ENCODE measurements around the gene LOXL1.

LOXL1 gene

DNA sequence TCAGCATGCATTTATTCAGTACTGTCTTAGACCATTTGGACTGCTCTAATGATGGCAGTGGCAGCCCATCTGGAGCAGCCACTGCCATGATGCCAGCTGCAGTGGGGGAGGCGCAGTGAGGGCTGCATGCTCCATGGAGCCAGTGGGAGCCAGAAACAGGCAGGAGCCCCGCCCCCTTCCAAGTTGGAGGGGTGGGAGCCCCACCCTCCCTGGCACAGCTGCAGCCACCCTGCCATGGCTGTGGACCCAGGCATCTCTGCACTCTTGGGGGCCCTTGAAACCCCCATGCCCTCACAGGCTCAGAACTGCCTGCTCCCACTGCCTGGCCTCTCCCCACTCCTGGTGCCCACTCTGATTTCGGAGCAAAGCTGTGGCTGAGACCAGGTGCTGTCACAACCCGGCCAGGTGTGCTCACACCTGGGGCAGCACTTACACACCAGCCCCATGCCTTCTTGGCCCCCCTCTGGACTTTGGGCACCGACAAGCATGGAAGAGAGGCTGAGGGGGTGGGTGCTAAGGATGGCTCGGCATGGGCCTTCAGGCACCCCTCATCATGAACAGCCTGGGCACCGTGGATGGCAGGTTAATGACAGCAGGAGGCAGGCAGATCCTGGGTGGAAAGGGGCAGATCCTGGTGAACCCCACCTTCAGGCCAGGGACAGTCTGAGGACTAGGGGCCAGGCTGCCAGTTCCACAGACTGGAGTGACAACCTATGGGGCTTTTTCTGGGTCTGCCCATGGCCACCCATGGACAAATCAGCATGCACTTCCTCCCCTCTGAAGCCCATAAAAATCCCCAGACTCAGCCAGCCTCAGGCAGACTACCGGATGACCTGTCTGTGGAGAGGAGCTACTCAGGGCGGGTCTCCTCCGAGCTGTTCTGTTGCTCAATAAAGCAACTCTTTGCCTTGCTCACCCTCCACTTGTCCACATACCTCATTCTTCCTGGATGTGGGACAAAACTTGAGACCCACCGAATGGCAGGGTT, 34.6 kb upstream of the LOXL1 start:
- TF ChIP-seq POLR2A (IDR thresholded peaks at IDR 0.05; ENCODE audit: low read depth, low read length) = no peak
- no peak for DNase-seq (ENCODE audit: insufficient read length, low spot score)
- no peak for FAIRE-seq

- DNase-seq (ENCODE audit: insufficient read length, low spot score) (no peak), FAIRE-seq (no peak)
- no peak for TF ChIP-seq POLR2A (IDR thresholded peaks at IDR 0.05; ENCODE audit: low read depth, low read length)
Measured at GRCh38 chr15:73892446-73893226, 33.6 kb upstream of the LOXL1 start.

- no peak for FAIRE-seq
- TF ChIP-seq POLR2A (IDR thresholded peaks at IDR 0.05; ENCODE audit: low read depth, low read length) = no peak
- no peak for DNase-seq (ENCODE audit: insufficient read length, low spot score)
Measured at GRCh38 chr15:73894133-73894814, 32.0 kb upstream of the LOXL1 start.

DNA sequence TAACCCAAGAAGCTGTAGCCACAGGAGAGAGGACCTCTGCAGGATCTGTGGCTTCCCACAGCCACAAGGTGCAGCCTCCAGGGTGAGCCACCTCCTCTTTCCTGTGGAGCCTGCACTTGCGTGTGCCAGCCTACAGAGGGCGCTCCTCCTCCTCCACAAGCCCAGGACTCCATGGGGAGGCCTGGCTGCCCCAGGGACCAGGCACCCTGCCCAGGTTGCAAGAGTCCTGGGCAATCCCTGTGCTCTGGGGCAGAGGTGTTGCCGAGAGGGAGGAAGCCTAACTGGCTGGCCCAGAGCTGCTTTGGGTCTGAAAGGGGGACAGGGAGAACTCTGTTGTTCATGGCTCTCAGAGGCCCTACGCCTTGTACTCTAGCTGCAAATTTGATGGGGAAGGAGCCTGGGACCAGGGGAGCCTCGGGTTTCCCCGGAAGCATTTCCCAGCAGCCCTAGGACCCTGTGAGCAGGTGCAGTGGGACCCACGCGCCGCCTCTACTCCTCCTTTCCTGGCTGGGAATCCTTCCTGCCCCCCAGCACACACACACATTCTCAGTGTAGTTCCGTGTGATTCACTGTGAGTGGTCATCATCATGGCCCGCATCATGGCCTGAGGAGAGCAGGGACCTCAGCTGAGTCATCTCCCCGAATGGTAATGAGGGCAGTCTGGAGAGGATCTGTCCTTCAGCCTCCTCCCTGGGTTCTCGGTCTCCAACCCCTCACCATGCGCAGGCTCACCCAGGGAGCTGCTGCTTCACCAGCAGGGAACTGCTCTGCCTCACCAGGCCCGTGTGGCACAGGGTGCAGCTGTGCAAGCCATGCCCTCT, 28.6 kb upstream of the LOXL1 start:
- peak; percentile 23 for FAIRE-seq
- DNase-seq (ENCODE audit: insufficient read length, low spot score) = peak; percentile 88
- TF ChIP-seq POLR2A (IDR thresholded peaks at IDR 0.05; ENCODE audit: low read depth, low read length) = peak; percentile 32; the same call in 1 of the 2 replicates

DNA sequence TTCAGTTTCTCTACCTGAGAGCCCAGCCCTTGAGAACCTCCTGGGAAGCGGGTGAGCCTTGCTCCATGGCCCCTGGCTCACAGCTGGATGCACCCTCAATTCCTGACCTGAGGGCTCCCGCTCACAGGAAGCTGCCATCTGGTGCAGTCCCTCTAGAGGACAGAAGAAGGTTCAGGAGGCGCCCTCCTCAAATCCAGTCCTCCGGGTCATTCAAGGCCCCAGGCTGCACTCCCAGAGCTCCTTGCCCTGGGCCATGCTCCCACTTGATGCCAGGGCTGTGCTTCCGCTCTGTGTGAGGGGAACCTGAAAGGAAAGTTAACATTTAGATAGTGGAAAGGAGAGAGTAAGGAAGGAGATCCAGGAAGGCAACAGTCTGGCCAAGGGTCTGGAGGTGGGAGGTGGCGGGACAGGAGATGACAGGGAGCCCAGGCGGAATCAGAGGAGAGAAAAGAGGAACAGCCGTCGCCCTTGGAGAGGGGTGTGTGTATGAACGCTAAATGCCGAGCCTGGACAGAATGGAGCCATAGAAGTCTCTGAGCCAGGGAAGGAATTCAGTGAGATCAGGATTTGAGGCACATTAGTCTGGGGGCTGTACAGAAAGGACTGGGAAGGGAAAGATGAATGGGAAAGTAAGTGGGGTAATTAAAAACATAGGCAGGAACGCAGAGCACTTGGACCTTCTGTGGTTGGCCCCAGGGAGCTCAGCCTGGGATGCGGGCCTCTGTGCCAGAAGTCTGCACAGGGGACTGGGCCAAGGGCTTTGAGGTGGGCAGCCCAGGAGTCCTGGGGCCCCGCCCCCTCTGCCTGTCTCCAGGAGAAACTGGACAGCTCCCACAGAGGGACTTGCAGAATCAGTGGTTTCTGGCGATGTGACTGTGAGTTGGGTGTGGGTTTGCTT, 26.8 kb upstream of the LOXL1 start:
- FAIRE-seq (no peak), DNase-seq (ENCODE audit: insufficient read length, low spot score) (no peak)
- TF ChIP-seq POLR2A (IDR thresholded peaks at IDR 0.05; ENCODE audit: low read depth, low read length) = no peak

DNA sequence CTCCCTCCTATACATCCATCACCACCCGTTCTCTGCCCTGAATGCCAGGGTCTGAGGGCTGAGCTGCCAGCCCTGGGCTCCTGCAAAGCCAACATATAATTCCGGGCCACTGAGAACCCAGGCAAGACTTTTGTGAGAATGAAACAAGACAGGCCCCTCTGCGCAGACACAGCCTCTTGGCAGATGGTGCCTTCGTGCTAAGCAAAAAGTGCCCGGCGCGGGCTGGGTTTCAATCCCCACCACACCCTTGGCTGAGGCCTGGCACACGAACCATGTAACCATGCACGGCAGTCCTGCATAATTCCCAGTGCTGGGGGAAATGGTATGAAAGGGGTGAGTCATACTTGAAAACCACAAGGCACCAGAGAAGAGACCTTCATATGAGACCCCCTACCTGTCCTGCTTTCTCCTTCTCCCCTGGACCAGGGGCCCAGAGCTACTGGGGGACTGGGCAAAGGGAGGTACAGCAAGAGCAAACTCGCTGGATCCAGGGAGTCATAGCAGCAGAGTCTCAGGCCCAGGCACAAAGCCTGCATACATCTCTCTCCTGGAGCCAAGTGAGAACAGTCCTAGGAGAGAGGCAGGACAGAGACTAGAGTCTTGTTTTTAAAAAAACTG, 26.1 kb upstream of the LOXL1 start:
- DNase-seq (ENCODE audit: insufficient read length, low spot score) = no peak
- TF ChIP-seq POLR2A (IDR thresholded peaks at IDR 0.05; ENCODE audit: low read depth, low read length) = no peak
- no peak for FAIRE-seq

DNA sequence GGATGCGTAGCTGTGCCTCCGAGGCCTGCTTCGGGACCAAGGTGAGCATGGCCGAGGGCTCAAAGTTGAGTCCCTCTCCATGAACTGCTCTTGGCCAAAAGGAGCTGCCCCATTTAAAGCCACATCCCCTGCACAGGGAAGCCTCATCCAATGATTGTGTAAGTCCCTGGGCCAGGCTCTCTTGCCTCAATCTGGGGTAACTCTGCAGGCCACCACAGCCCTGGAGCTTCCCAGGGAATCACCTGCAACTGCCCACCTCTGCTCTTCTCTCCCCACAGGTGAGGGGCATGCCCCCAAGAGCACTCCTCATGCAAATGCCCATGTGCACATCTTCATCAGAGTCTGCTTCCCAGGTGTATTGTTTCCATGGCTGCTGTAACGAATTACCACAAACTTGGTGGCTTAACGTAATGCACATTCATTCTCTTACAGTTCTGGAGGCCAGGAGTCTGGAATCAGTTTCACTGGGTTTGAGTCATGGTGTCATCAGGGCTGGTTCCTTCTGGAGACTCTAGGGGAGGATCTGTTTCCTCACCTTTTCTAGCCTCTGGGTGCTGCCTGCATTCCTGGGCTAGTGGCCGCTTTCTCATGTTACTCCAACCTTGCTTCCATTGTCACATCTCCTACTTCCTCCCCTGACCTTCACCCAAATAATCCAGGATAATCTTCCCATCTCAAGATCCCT, 25.0 kb upstream of the LOXL1 start:
- no peak for TF ChIP-seq POLR2A (IDR thresholded peaks at IDR 0.05; ENCODE audit: low read depth, low read length)
- no peak for DNase-seq (ENCODE audit: insufficient read length, low spot score)
- no peak for FAIRE-seq

GRCh38 chr15:73902121-73903020, 23.9 kb upstream of the LOXL1 start:
- DNase-seq (ENCODE audit: insufficient read length, low spot score) (no peak), FAIRE-seq (no peak)
- no peak for TF ChIP-seq POLR2A (IDR thresholded peaks at IDR 0.05; ENCODE audit: low read depth, low read length)

- FAIRE-seq (no peak), DNase-seq (ENCODE audit: insufficient read length, low spot score) (no peak)
- no peak for TF ChIP-seq POLR2A (IDR thresholded peaks at IDR 0.05; ENCODE audit: low read depth, low read length)
Measured at GRCh38 chr15:73904026-73904815, 22.0 kb upstream of the LOXL1 start.
